Measurements from ENCODE around the gene CNOT9.

- no peak for TF ChIP-seq TAF1 (IDR thresholded peaks at IDR 0.05; ENCODE audit: borderline replicate concordance, insufficient read depth, low read length)
- TF ChIP-seq, protein P1, sequence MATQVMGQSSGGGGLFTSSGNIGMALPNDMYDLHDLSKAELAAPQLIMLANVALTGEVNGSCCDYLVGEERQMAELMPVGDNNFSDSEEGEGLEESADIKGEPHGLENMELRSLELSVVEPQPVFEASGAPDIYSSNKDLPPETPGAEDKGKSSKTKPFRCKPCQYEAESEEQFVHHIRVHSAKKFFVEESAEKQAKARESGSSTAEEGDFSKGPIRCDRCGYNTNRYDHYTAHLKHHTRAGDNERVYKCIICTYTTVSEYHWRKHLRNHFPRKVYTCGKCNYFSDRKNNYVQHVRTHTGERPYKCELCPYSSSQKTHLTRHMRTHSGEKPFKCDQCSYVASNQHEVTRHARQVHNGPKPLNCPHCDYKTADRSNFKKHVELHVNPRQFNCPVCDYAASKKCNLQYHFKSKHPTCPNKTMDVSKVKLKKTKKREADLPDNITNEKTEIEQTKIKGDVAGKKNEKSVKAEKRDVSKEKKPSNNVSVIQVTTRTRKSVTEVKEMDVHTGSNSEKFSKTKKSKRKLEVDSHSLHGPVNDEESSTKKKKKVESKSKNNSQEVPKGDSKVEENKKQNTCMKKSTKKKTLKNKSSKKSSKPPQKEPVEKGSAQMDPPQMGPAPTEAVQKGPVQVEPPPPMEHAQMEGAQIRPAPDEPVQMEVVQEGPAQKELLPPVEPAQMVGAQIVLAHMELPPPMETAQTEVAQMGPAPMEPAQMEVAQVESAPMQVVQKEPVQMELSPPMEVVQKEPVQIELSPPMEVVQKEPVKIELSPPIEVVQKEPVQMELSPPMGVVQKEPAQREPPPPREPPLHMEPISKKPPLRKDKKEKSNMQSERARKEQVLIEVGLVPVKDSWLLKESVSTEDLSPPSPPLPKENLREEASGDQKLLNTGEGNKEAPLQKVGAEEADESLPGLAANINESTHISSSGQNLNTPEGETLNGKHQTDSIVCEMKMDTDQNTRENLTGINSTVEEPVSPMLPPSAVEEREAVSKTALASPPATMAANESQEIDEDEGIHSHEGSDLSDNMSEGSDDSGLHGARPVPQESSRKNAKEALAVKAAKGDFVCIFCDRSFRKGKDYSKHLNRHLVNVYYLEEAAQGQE (IDR thresholded peaks at IDR 0.05; ENCODE audit: insufficient read depth in 1 of 2, low read depth in 2 of 2, low read length in 2 of 2), result no peak
- no peak for TF ChIP-seq POLR2AphosphoS5 (IDR thresholded peaks at IDR 0.05; ENCODE audit: low read depth, low read length)
These were observed 57.7 kb downstream of the CNOT9 start for GRCh38 chr2:218626369-218626768.
